Measurements from ENCODE around the gene STS.

STS gene

GRCh38 chrX:7147978-7148854 is 704 bp downstream of the STS start, which contains the start of gene PUDP:
PUDP (minus strand) TSS chrX:7148153; CDS start chrX:7148113, 40 bp downstream.
- Histone ChIP-seq H2BK120ac (ENCODE audit: low read depth, low read length) (no peak within 1 kb of the TSS), H2AK5ac (ENCODE audit: low read length) (no peak within 1 kb of the TSS), H3K79me1 (ENCODE audit: low read length) (no peaks in the 10 kb centered on the region), H2BK15ac (replicated peaks; ENCODE audit: low read depth) (no peak within 1 kb of the TSS), H3K56ac (ENCODE audit: low read length) (peak within 1 kb of the TSS; percentile 89), H3K27me3 (ENCODE audit: insufficient read depth, low read length, poor library complexity) (no peaks in the 10 kb centered on the region), H3K18ac (ENCODE audit: low read length) (peak within 1 kb of the TSS; percentile 90), H3K23ac (ENCODE audit: low read length) (no peak within 1 kb of the TSS), H4K8ac (ENCODE audit: low read depth, low read length) (no peak within 1 kb of the TSS), H3K79me2 (ENCODE audit: control insufficient read depth, insufficient read depth, low read length) (no peaks in the 10 kb centered on the region), H3K36me3 (ENCODE audit: control insufficient read depth, insufficient read depth, low read length) (no peaks in the 10 kb centered on the region), H3K4me1 (ENCODE audit: control insufficient read depth, low read depth, low read length) (no peaks in the 10 kb centered on the region), H3K4me2 (ENCODE audit: low read length) (peak within 1 kb of the TSS; percentile 67), H3K9ac (ENCODE audit: low read length) (peak within 1 kb of the TSS; percentile 79), H3K4ac (ENCODE audit: low read depth, low read length) (no peak within 1 kb of the TSS), H3K4me3 (ENCODE audit: low read length) (peak within 1 kb of the TSS; percentile 61), H2BK5ac (ENCODE audit: low read length) (no peak within 1 kb of the TSS), H3K27ac (ENCODE audit: low read depth, low read length) (peak within 1 kb of the TSS; percentile 66), H4K5ac (ENCODE audit: low read length) (no peak within 1 kb of the TSS)
- peak; percentile 83 for DNase-seq
- WGBS (ENCODE audit: extremely low coverage, insufficient coverage, low lambda C conversion rate) = no CpG with 5 or more reads among the region's 76 CpGs

GRCh38 chrX:7149411-7149810 is 1.9 kb downstream of the STS start:
- Histone ChIP-seq H3K4me2 (ENCODE audit: low read length) (no peak overlapping the region), H2BK15ac (replicated peaks; ENCODE audit: low read depth) (no peak overlapping the region), H3K27ac (ENCODE audit: low read depth, low read length) (no peak overlapping the region), H3K9ac (ENCODE audit: low read length) (no peak overlapping the region), H2AK5ac (ENCODE audit: low read length) (no peak overlapping the region), H2BK5ac (ENCODE audit: low read length) (no peak overlapping the region), H3K4me1 (ENCODE audit: control insufficient read depth, low read depth, low read length) (no peaks in the 10 kb centered on the region), H3K79me2 (ENCODE audit: control insufficient read depth, insufficient read depth, low read length) (no peaks in the 10 kb centered on the region), H3K36me3 (ENCODE audit: control insufficient read depth, insufficient read depth, low read length) (no peaks in the 10 kb centered on the region), H3K4ac (ENCODE audit: low read depth, low read length) (no peak overlapping the region), H2BK120ac (ENCODE audit: low read depth, low read length) (no peak overlapping the region), H3K27me3 (ENCODE audit: insufficient read depth, low read length, poor library complexity) (no peaks in the 10 kb centered on the region), H3K79me1 (ENCODE audit: low read length) (no peaks in the 10 kb centered on the region), H3K18ac (ENCODE audit: low read length) (no peak overlapping the region), H4K8ac (ENCODE audit: low read depth, low read length) (no peak overlapping the region), H3K23ac (ENCODE audit: low read length) (no peak overlapping the region), H3K4me3 (ENCODE audit: low read length) (no peak overlapping the region), H3K56ac (ENCODE audit: low read length) (no peak overlapping the region), H4K5ac (ENCODE audit: low read length) (no peak overlapping the region)
- WGBS (ENCODE audit: extremely low coverage, insufficient coverage, low lambda C conversion rate) = no CpG with 5 or more reads among the region's 5 CpGs
- DNase-seq = no peak

- Histone ChIP-seq H3K79me1 (ENCODE audit: low read length) (no peaks in the 10 kb centered on the region), H3K9ac (ENCODE audit: low read length) (no peak overlapping the region), H2BK120ac (ENCODE audit: low read depth, low read length) (no peak overlapping the region), H3K4me1 (ENCODE audit: control insufficient read depth, low read depth, low read length) (no peaks in the 10 kb centered on the region), H3K23ac (ENCODE audit: low read length) (no peak overlapping the region), H3K18ac (ENCODE audit: low read length) (no peak overlapping the region), H3K27ac (ENCODE audit: low read depth, low read length) (no peak overlapping the region), H3K4me2 (ENCODE audit: low read length) (no peak overlapping the region), H3K4me3 (ENCODE audit: low read length) (no peak overlapping the region), H4K5ac (ENCODE audit: low read length) (no peak overlapping the region), H2BK5ac (ENCODE audit: low read length) (no peak overlapping the region), H4K8ac (ENCODE audit: low read depth, low read length) (no peak overlapping the region), H3K4ac (ENCODE audit: low read depth, low read length) (no peak overlapping the region), H3K36me3 (ENCODE audit: control insufficient read depth, insufficient read depth, low read length) (no peaks in the 10 kb centered on the region), H3K27me3 (ENCODE audit: insufficient read depth, low read length, poor library complexity) (no peaks in the 10 kb centered on the region), H3K79me2 (ENCODE audit: control insufficient read depth, insufficient read depth, low read length) (no peaks in the 10 kb centered on the region), H2BK15ac (replicated peaks; ENCODE audit: low read depth) (no peak overlapping the region), H2AK5ac (ENCODE audit: low read length) (no peak overlapping the region), H3K56ac (ENCODE audit: low read length) (no peak overlapping the region)
- no CpG with 5 or more reads among the region's 2 CpGs for WGBS (ENCODE audit: extremely low coverage, insufficient coverage, low lambda C conversion rate)
- no peak for DNase-seq
Measured at GRCh38 chrX:7153231-7153630, 5.7 kb downstream of the STS start.

GRCh38 chrX:7154041-7154597 is 6.6 kb downstream of the STS start:
- H2BK120ac ChIP-seq (ENCODE audit: low read depth, low read length) = no peak overlapping the region
- no CpG with 5 or more reads among the region's 7 CpGs for WGBS (ENCODE audit: extremely low coverage, insufficient coverage, low lambda C conversion rate)
- no peak overlapping the region for H3K9ac ChIP-seq (ENCODE audit: low read length)
- H3K27ac ChIP-seq (ENCODE audit: low read depth, low read length) = no peak overlapping the region
- H3K79me1 ChIP-seq (ENCODE audit: low read length) = no peaks in the 10 kb centered on the region
- no peak overlapping the region for H3K23ac ChIP-seq (ENCODE audit: low read length)
- no peak overlapping the region for H3K56ac ChIP-seq (ENCODE audit: low read length)
- no peak overlapping the region for H3K4ac ChIP-seq (ENCODE audit: low read depth, low read length)
- no peaks in the 10 kb centered on the region for H3K79me2 ChIP-seq (ENCODE audit: control insufficient read depth, insufficient read depth, low read length)
- H3K27me3 ChIP-seq (ENCODE audit: insufficient read depth, low read length, poor library complexity) = no peaks in the 10 kb centered on the region
- H3K4me1 ChIP-seq (ENCODE audit: control insufficient read depth, low read depth, low read length) = no peaks in the 10 kb centered on the region
- H3K36me3 ChIP-seq (ENCODE audit: control insufficient read depth, insufficient read depth, low read length) = no peaks in the 10 kb centered on the region
- no peak overlapping the region for H3K4me2 ChIP-seq (ENCODE audit: low read length)
- no peak overlapping the region for H4K8ac ChIP-seq (ENCODE audit: low read depth, low read length)
- H4K5ac ChIP-seq (ENCODE audit: low read length) = no peak overlapping the region
- no peak overlapping the region for H2BK15ac ChIP-seq (replicated peaks; ENCODE audit: low read depth)
- no peak overlapping the region for H3K18ac ChIP-seq (ENCODE audit: low read length)
- no peak overlapping the region for H2AK5ac ChIP-seq (ENCODE audit: low read length)
- no peak overlapping the region for H2BK5ac ChIP-seq (ENCODE audit: low read length)
- DNase-seq = no peak
- H3K4me3 ChIP-seq (ENCODE audit: low read length) = no peak overlapping the region

- no CpG with 5 or more reads among the region's 1 CpG for WGBS (ENCODE audit: extremely low coverage, insufficient coverage, low lambda C conversion rate)
- no peak overlapping the region for H3K4me3 ChIP-seq (ENCODE audit: low read length)
Measured at GRCh38 chrX:7155163-7155562, 7.7 kb downstream of the STS start.

More at GRCh38 chrX:7155163-7155562, 7.7 kb downstream of the STS start:
- H3K56ac ChIP-seq (ENCODE audit: low read length) = no peak overlapping the region
- H3K27ac ChIP-seq (ENCODE audit: low read depth, low read length) = no peak overlapping the region
- no peak overlapping the region for H3K23ac ChIP-seq (ENCODE audit: low read length)
- H3K79me2 ChIP-seq (ENCODE audit: control insufficient read depth, insufficient read depth, low read length) = no peaks in the 10 kb centered on the region
- H4K8ac ChIP-seq (ENCODE audit: low read depth, low read length) = no peak overlapping the region
- no peaks in the 10 kb centered on the region for H3K36me3 ChIP-seq (ENCODE audit: control insufficient read depth, insufficient read depth, low read length)
- H3K27me3 ChIP-seq (ENCODE audit: insufficient read depth, low read length, poor library complexity) = no peaks in the 10 kb centered on the region
- DNase-seq = no peak
- H2BK120ac ChIP-seq (ENCODE audit: low read depth, low read length) = no peak overlapping the region
- H3K18ac ChIP-seq (ENCODE audit: low read length) = no peak overlapping the region
- no peaks in the 10 kb centered on the region for H3K4me1 ChIP-seq (ENCODE audit: control insufficient read depth, low read depth, low read length)
- no peak overlapping the region for H3K4me2 ChIP-seq (ENCODE audit: low read length)
- H4K5ac ChIP-seq (ENCODE audit: low read length) = no peak overlapping the region
- no peak overlapping the region for H3K9ac ChIP-seq (ENCODE audit: low read length)
- no peak overlapping the region for H2BK5ac ChIP-seq (ENCODE audit: low read length)
- no peaks in the 10 kb centered on the region for H3K79me1 ChIP-seq (ENCODE audit: low read length)
- no peak overlapping the region for H2AK5ac ChIP-seq (ENCODE audit: low read length)
- no peak overlapping the region for H2BK15ac ChIP-seq (replicated peaks; ENCODE audit: low read depth)
- no peak overlapping the region for H3K4ac ChIP-seq (ENCODE audit: low read depth, low read length)
